ENCODE data around the gene ADPRHL1.
A peak's percentile ranks its signal among the peaks of the same experiment; 100 is the strongest.

Gene ADPRHL1

GRCh38 chr13:113405481-113406300 lies 47.6 kb downstream of the ADPRHL1 start:
- no peak overlapping the region for H3K27ac Mint-ChIP-seq
- CTCF ChIA-PET: no interaction called here
- H3K27me3 Mint-ChIP-seq: peaks cover 9% of the 10 kb centered on the region
- no peaks in the 10 kb centered on the region for H3K4me1 Mint-ChIP-seq
- H3K36me3 Mint-ChIP-seq: no peaks in the 10 kb centered on the region
- no peaks in the 10 kb centered on the region for H3K9me3 Mint-ChIP-seq
- DNase-seq: peak; percentile 8
- H3K4me3 Mint-ChIP-seq: no peak overlapping the region

GRCh38 chr13:113404723-113405471 lies 48.4 kb downstream of the ADPRHL1 start:
- peak; percentile 12 for DNase-seq
- Mint-ChIP-seq H3K9me3 (no peaks in the 10 kb centered on the region), H3K36me3 (no peaks in the 10 kb centered on the region), H3K27me3 (peaks cover 9% of the 10 kb centered on the region), H3K27ac (no peak overlapping the region), H3K4me1 (no peaks in the 10 kb centered on the region), H3K4me3 (no peak overlapping the region)
- CTCF ChIA-PET: no interaction called here

- H3K27ac Mint-ChIP-seq: no peak overlapping the region
- peaks cover 9% of the 10 kb centered on the region for H3K27me3 Mint-ChIP-seq
- CTCF ChIA-PET: no interaction called here
- no peaks in the 10 kb centered on the region for H3K9me3 Mint-ChIP-seq
- no peaks in the 10 kb centered on the region for H3K36me3 Mint-ChIP-seq
- DNase-seq: no peak
- H3K4me1 Mint-ChIP-seq: no peaks in the 10 kb centered on the region
- H3K4me3 Mint-ChIP-seq: no peak overlapping the region
These were observed 48.9 kb downstream of the ADPRHL1 start for GRCh38 chr13:113404366-113404722.

GRCh38 chr13:113403255-113404104 lies 49.8 kb downstream of the ADPRHL1 start:
- Mint-ChIP-seq H3K4me3 (no peak overlapping the region), H3K27me3 (peaks cover 13% of the 10 kb centered on the region), H3K9me3 (no peaks in the 10 kb centered on the region), H3K4me1 (no peaks in the 10 kb centered on the region), H3K36me3 (no peaks in the 10 kb centered on the region), H3K27ac (no peak overlapping the region)
- DNase-seq: no peak
- CTCF ChIA-PET: no interaction called here

- no peaks in the 10 kb centered on the region for H3K9me3 Mint-ChIP-seq
- no peak overlapping the region for H3K4me3 Mint-ChIP-seq
- peaks cover 13% of the 10 kb centered on the region for H3K27me3 Mint-ChIP-seq
- H3K36me3 Mint-ChIP-seq: no peaks in the 10 kb centered on the region
- DNase-seq: no peak
- no peak overlapping the region for H3K27ac Mint-ChIP-seq
- CTCF ChIA-PET: no interaction called here
- H3K4me1 Mint-ChIP-seq: no peaks in the 10 kb centered on the region
These were observed 50.6 kb downstream of the ADPRHL1 start for GRCh38 chr13:113402471-113403254.

- Mint-ChIP-seq H3K27ac (no peak overlapping the region), H3K36me3 (no peaks in the 10 kb centered on the region)
- CTCF ChIA-PET: no interaction called here
These were observed 51.6 kb downstream of the ADPRHL1 start for GRCh38 chr13:113401452-113402415.

GRCh38 chr13:113400621-113401451 lies 52.5 kb downstream of the ADPRHL1 start:
- CTCF ChIA-PET: no interaction called here

More at GRCh38 chr13:113401452-113402415, 51.6 kb downstream of the ADPRHL1 start:
- Mint-ChIP-seq H3K9me3 (no peaks in the 10 kb centered on the region), H3K4me1 (no peaks in the 10 kb centered on the region), H3K27me3 (peaks cover 15% of the 10 kb centered on the region), H3K4me3 (no peak overlapping the region)
- DNase-seq: no peak

GRCh38 chr13:113399755-113400149 lies 53.5 kb downstream of the ADPRHL1 start:
- Mint-ChIP-seq H3K27ac (no peak overlapping the region), H3K36me3 (no peaks in the 10 kb centered on the region), H3K9me3 (no peaks in the 10 kb centered on the region), H3K27me3 (peaks cover 20% of the 10 kb centered on the region), H3K4me3 (no peak overlapping the region), H3K4me1 (no peaks in the 10 kb centered on the region)
- no peak for DNase-seq
- CTCF ChIA-PET: interaction anchor here (0.6 kb wide), 1 partner anchor 9 kb away, joined by 4 read pairs; no protein-coding TSS in a partner anchor

More at GRCh38 chr13:113400621-113401451, 52.5 kb downstream of the ADPRHL1 start:
- Mint-ChIP-seq H3K4me3 (no peak overlapping the region), H3K27ac (no peak overlapping the region), H3K36me3 (no peaks in the 10 kb centered on the region), H3K9me3 (no peaks in the 10 kb centered on the region), H3K27me3 (peaks cover 19% of the 10 kb centered on the region), H3K4me1 (no peaks in the 10 kb centered on the region)
- no peak for DNase-seq

- Mint-ChIP-seq H3K4me1 (no peaks in the 10 kb centered on the region), H3K27ac (no peak overlapping the region), H3K27me3 (peaks cover 20% of the 10 kb centered on the region), H3K36me3 (no peaks in the 10 kb centered on the region), H3K9me3 (no peaks in the 10 kb centered on the region), H3K4me3 (no peak overlapping the region)
- CTCF ChIA-PET: interaction anchor here (0.6 kb wide), 1 partner anchor 9 kb away, joined by 4 read pairs; no protein-coding TSS in a partner anchor
- no peak for DNase-seq
These were observed 54.1 kb downstream of the ADPRHL1 start for GRCh38 chr13:113398963-113399754.

- Mint-ChIP-seq H3K4me3 (no peak overlapping the region), H3K27ac (no peak overlapping the region), H3K4me1 (peaks cover 7% of the 10 kb centered on the region), H3K9me3 (no peaks in the 10 kb centered on the region), H3K36me3 (no peaks in the 10 kb centered on the region), H3K27me3 (peaks cover 23% of the 10 kb centered on the region)
- CTCF ChIA-PET: no interaction called here
- no peak for DNase-seq
These were observed 55.5 kb downstream of the ADPRHL1 start for GRCh38 chr13:113397608-113398425.

- CTCF ChIA-PET: interaction anchor here (0.8 to 2.7 kb wide), 5 partner anchors 96 to 456 kb away, joined by 3 to 13 read pairs (median 3); no protein-coding TSS in a partner anchor
- Mint-ChIP-seq H3K27ac (no peak overlapping the region), H3K4me1 (peaks cover 7% of the 10 kb centered on the region), H3K36me3 (no peaks in the 10 kb centered on the region), H3K9me3 (peaks cover 4% of the 10 kb centered on the region), H3K27me3 (peaks cover 29% of the 10 kb centered on the region), H3K4me3 (peak overlapping the region; percentile 23)
- DNase-seq: no peak
These were observed 59.0 kb downstream of the ADPRHL1 start for GRCh38 chr13:113394339-113394640.
